GM13976 (cell line): ENCODE data around the gene BEST2.

ENCODE experiments used
- DNase-seq: peaks from one replicate; pipeline ENCODE4 v3.0.0; 2012; ENCODE audit warnings: low spot score
- CTCF ChIP-seq: IDR thresholded peaks from 2 replicates; pipeline ENCODE4 v1.5.1; 2012; ENCODE audit warnings: borderline replicate concordance, mild to moderate bottlenecking; ENCODE audit not compliant: insufficient read depth; ENCODE audit errors: extremely low read depth, missing control alignments, control extremely low read depth
- in situ Hi-C: fragments of 300-500 bp; cut with MboI; formaldehyde crosslinking; loops from one replicate; pipeline ENCODE4 v1.12.0; 2022; ENCODE audit warnings: low sequenced_read_pairs, mixed read lengths, inconsistent platforms; ENCODE audit not compliant: unreplicated experiment

BEST2 gene

GRCh38 chr19:12782424-12783290 is 31.1 kb downstream of the BEST2 start:
- in situ Hi-C loops, result no loop called here
- DNase-seq, result peak; percentile 85
- TF ChIP-seq CTCF, result no peak

- DNase-seq, result no peak
- in situ Hi-C loops, result no loop called here
- no peak for TF ChIP-seq CTCF
Observed at GRCh38 chr19:12783291-12783848, 31.8 kb downstream of the BEST2 start.

- TF ChIP-seq CTCF, result no peak
- in situ Hi-C loops, result no loop called here
- no peak for DNase-seq
Observed at GRCh38 chr19:12783849-12784393, 32.3 kb downstream of the BEST2 start.

GRCh38 chr19:12784394-12784870 is 32.8 kb downstream of the BEST2 start:
- in situ Hi-C loops, result no loop called here
- no peak for DNase-seq
- no peak for TF ChIP-seq CTCF

- TF ChIP-seq CTCF, result no peak
- no peak for DNase-seq
- in situ Hi-C loops, result no loop called here
Observed at GRCh38 chr19:12784871-12785430, 33.4 kb downstream of the BEST2 start.

- in situ Hi-C loops, result no loop called here
- TF ChIP-seq CTCF, result no peak
- DNase-seq, result no peak
Observed at GRCh38 chr19:12785431-12786031, 33.9 kb downstream of the BEST2 start.
